ENCODE data around the gene HIPK3.

DNA sequence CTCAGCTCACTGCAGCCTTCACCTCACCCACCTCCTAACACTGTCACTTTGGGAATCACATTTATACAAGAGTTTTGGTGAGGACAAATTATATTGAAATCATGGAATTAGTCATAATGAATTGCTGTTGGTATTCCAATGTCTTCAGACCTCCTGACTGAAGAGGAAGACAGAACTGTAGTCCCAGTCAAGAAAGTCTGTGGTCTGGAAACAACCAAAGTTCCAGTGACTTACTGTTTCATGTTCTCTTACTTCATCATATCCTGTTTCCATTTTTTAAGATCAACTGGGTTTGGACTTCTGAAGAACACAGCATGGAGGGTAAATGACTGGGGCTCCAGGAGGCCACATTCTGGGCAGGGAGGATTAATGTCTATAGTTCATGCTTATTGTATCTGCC, 43.0 kb upstream of the HIPK3 start:
- TF ChIP-seq POLR2A (IDR thresholded peaks at IDR 0.05; ENCODE audit: low read length): no peak
- TF ChIP-seq GATA1 (IDR thresholded peaks at IDR 0.05; ENCODE audit: low read depth, low read length): no peak
